Measurements from ENCODE around the gene TBC1D4. TPM values are rescaled to one million over a fixed set of nuclear protein-coding genes. Genes with fewer than 3 reads are reported as not detected.

TBC1D4 gene
- total RNA-seq, 4 donors from 2014 or later: 14.2 to 32.0 (median 20.6) TPM

- DNase-seq (ENCODE audit: extremely low spot score): no peak
- intact Hi-C loops (cut with DNase I): no loop called here
These were observed 79.2 kb downstream of the TBC1D4 start for GRCh38 chr13:75402787-75403186.

GRCh38 chr13:75400775-75401174, 81.2 kb downstream of the TBC1D4 start:
- Histone ChIP-seq H3K27ac (replicated peaks in 1 of 4) (no peak overlapping the region), H3K4me1 (peaks cover 15 to 23% (median 18%) of the 10 kb centered on the region in 4 donors)

More at GRCh38 chr13:75402787-75403186, 79.2 kb downstream of the TBC1D4 start:
- TF ChIP-seq CTCF (IDR thresholded peaks at IDR 0.05) (no peak), POLR2AphosphoS5 (IDR thresholded peaks at IDR 0.05) (peak in 1 of 2 donors; percentile 8), EP300 (IDR thresholded peaks at IDR 0.05) (no peak), POLR2A (IDR thresholded peaks at IDR 0.05; ENCODE audit: low read depth) (no peak)
- peak overlapping the region in 1 of 4 donors; percentile 32 for H3K27ac ChIP-seq (replicated peaks in 1 of 4)
- peaks cover 23 to 36% (median 27%) of the 10 kb centered on the region in 4 donors for H3K4me1 ChIP-seq
- H3K27me3 ChIP-seq: no peaks in the 10 kb centered on the region
- H3K9me3 ChIP-seq: peaks cover 0 to 13% (median 5%) of the 10 kb centered on the region in 4 donors
- 17% methylated on average over 2 of the region's 2 CpGs for WGBS
- no peak overlapping the region for H3K4me3 ChIP-seq
- H3K36me3 ChIP-seq: no peaks in the 10 kb centered on the region

GRCh38 chr13:75399879-75400217, 82.1 kb downstream of the TBC1D4 start:
- 100% methylated on average over 1 of the region's 2 CpGs for WGBS
- intact Hi-C loops (cut with DNase I): no loop called here
- Histone ChIP-seq H3K4me3 (no peak overlapping the region), H3K27me3 (no peaks in the 10 kb centered on the region), H3K36me3 (no peaks in the 10 kb centered on the region), H3K9me3 (peaks cover 0 to 13% (median 5%) of the 10 kb centered on the region in 4 donors), H3K27ac (replicated peaks in 1 of 4) (no peak overlapping the region), H3K4me1 (peaks cover 12 to 18% (median 16%) of the 10 kb centered on the region in 4 donors)
- no peak for DNase-seq (ENCODE audit: extremely low spot score)
- TF ChIP-seq CTCF (IDR thresholded peaks at IDR 0.05): no peak
- TF ChIP-seq EP300 (IDR thresholded peaks at IDR 0.05): no peak
- TF ChIP-seq POLR2A (IDR thresholded peaks at IDR 0.05; ENCODE audit: low read depth): no peak
- TF ChIP-seq POLR2AphosphoS5 (IDR thresholded peaks at IDR 0.05): no peak

More at GRCh38 chr13:75400775-75401174, 81.2 kb downstream of the TBC1D4 start:
- H3K36me3 ChIP-seq: no peaks in the 10 kb centered on the region
- no peak overlapping the region for H3K4me3 ChIP-seq
- WGBS: 100% methylated on average over 1 of the region's 1 CpG
- TF ChIP-seq CTCF (IDR thresholded peaks at IDR 0.05) (no peak), POLR2A (IDR thresholded peaks at IDR 0.05; ENCODE audit: low read depth) (no peak), POLR2AphosphoS5 (IDR thresholded peaks at IDR 0.05) (no peak), EP300 (IDR thresholded peaks at IDR 0.05) (no peak)
- intact Hi-C loops (cut with DNase I): no loop called here
- H3K27me3 ChIP-seq: no peaks in the 10 kb centered on the region
- peaks cover 0 to 13% (median 5%) of the 10 kb centered on the region in 4 donors for H3K9me3 ChIP-seq
- no peak for DNase-seq (ENCODE audit: extremely low spot score)

GRCh38 chr13:75399168-75399878, 82.6 kb downstream of the TBC1D4 start:
- H3K27ac ChIP-seq (replicated peaks in 1 of 4): no peak overlapping the region
- no peaks in the 10 kb centered on the region for H3K27me3 ChIP-seq
- H3K4me1 ChIP-seq: peaks cover 9 to 18% (median 16%) of the 10 kb centered on the region in 4 donors
- H3K36me3 ChIP-seq: no peaks in the 10 kb centered on the region
- DNase-seq (ENCODE audit: extremely low spot score): no peak
- TF ChIP-seq CTCF (IDR thresholded peaks at IDR 0.05): no peak
- TF ChIP-seq POLR2A (IDR thresholded peaks at IDR 0.05; ENCODE audit: low read depth): no peak
- no peak for TF ChIP-seq EP300 (IDR thresholded peaks at IDR 0.05)
- TF ChIP-seq POLR2AphosphoS5 (IDR thresholded peaks at IDR 0.05): no peak
- H3K4me3 ChIP-seq: no peak overlapping the region
- intact Hi-C loops (cut with DNase I): no loop called here
- H3K9me3 ChIP-seq: peaks cover 0 to 13% (median 5%) of the 10 kb centered on the region in 4 donors
- WGBS: 88% methylated on average over 2 of the region's 2 CpGs

Measured in esophagus muscularis mucosa (tissue), 4 donors.